Peyer's patch (tissue), 4 donors: ENCODE data around the gene RCBTB2. TPM values are rescaled to one million over a fixed set of nuclear protein-coding genes. Genes with fewer than 3 reads are reported as not detected.

Experiments
- DNase-seq, 3 donors: peaks; one replicate each; pipeline ENCODE4 v3.0.0-alpha.2; 2017 to 2019
- H3K27ac ChIP-seq, 4 donors: fragments of 200-600 bp; sonication (generic); one replicate each; pipeline ENCODE4 v1.5.1; 2016 to 2019
- H3K27me3 ChIP-seq, 2 donors: fragments of 200-600 bp; sonication (generic); one replicate each; pipeline ENCODE4 v1.5.1; 2019
- H3K36me3 ChIP-seq, 3 donors: fragments of 200-600 bp; sonication (generic); one replicate each; pipeline ENCODE4 v1.5.1; 2016 to 2019
- H3K4me1 ChIP-seq, 4 donors: fragments of 200-600 bp; sonication (generic); one replicate each; pipeline ENCODE4 v1.5.1; 2016 to 2019
- H3K4me3 ChIP-seq, 4 donors: fragments of 200-600 bp; sonication (generic); 1 replicate in 3 of 4; 2 replicates in 1 of 4; pipeline ENCODE4 v1.5.1; 2016 to 2019; ENCODE audit warnings: mild to moderate bottlenecking in 1 of 4
- H3K9me3 ChIP-seq, 4 donors: fragments of 200-600 bp; sonication (generic); one replicate each; pipeline ENCODE4 v1.5.1; 2016 to 2019; ENCODE audit warnings: mild to moderate bottlenecking in 1 of 4
- CTCF ChIP-seq, 6 experiments: fragments of 450-650 bp in 4 of 6; fragments of 200-600 bp in 2 of 6; sonication (generic) in 1 of 6; IDR thresholded peaks; one replicate each; pipeline ENCODE4 v1.5.1; 2017 to 2019; ENCODE audit warnings: antibody characterized with exemption in 6 of 6, mild to moderate bottlenecking in 3 of 6, moderate library complexity in 1 of 6
- POLR2A ChIP-seq, 2 donors: fragments of 450-650 bp; IDR thresholded peaks; one replicate each; pipeline ENCODE4 v1.5.1; 2017; ENCODE audit warnings: antibody characterized with exemption in 2 of 2, mild to moderate bottlenecking in 2 of 2, moderate library complexity in 2 of 2
- total RNA-seq, 4 donors: library from RNA; depleted of rRNA; stranded (reverse); fragments of >200 nt; gene quantifications; one replicate each; pipeline ENCODE4 v1.1.0, GENCODE V29; 2016

The RCBTB2 gene
- total RNA-seq, 4 donors from 2014 or later, result 3.2 to 6.3 (median 5.2) TPM

GRCh38 chr13:48567515-48568369 is 34.9 kb upstream of the RCBTB2 start:
- H3K9me3 ChIP-seq, result no peaks in the 10 kb centered on the region
- no peak overlapping the region for H3K4me3 ChIP-seq
- H3K4me1 ChIP-seq, result peaks cover 0 to 4% (median under 1%) of the 10 kb centered on the region in 4 donors
- TF ChIP-seq POLR2A (IDR thresholded peaks at IDR 0.05) (no peak), CTCF (IDR thresholded peaks at IDR 0.05) (no peak)
- DNase-seq, result no peak
- H3K36me3 ChIP-seq, result no peaks in the 10 kb centered on the region
- peak overlapping the region in 3 of 4 donors; percentile 31 to 59 (median 51) for H3K27ac ChIP-seq
- no peaks in the 10 kb centered on the region for H3K27me3 ChIP-seq

- Histone ChIP-seq H3K27ac (no peak overlapping the region), H3K9me3 (no peaks in the 10 kb centered on the region), H3K4me1 (peaks cover 0 to 6% (median 0%) of the 10 kb centered on the region in 4 donors), H3K4me3 (no peak overlapping the region), H3K27me3 (no peaks in the 10 kb centered on the region), H3K36me3 (no peaks in the 10 kb centered on the region)
- no peak for DNase-seq
- no peak for TF ChIP-seq CTCF (IDR thresholded peaks at IDR 0.05)
Observed at GRCh38 chr13:48564056-48564455, 31.2 kb upstream of the RCBTB2 start.

- Histone ChIP-seq H3K27me3 (no peaks in the 10 kb centered on the region), H3K9me3 (no peaks in the 10 kb centered on the region), H3K4me3 (no peak overlapping the region), H3K4me1 (peaks cover 0 to 6% (median 0%) of the 10 kb centered on the region in 4 donors), H3K36me3 (no peaks in the 10 kb centered on the region), H3K27ac (no peak overlapping the region)
- DNase-seq, result no peak
- TF ChIP-seq POLR2A (IDR thresholded peaks at IDR 0.05), result no peak
- TF ChIP-seq CTCF (IDR thresholded peaks at IDR 0.05), result no peak
Observed at GRCh38 chr13:48563626-48564025, 30.7 kb upstream of the RCBTB2 start.

- Histone ChIP-seq H3K4me1 (peaks cover 0 to 6% (median 0%) of the 10 kb centered on the region in 4 donors), H3K4me3 (no peak overlapping the region), H3K36me3 (no peaks in the 10 kb centered on the region), H3K9me3 (no peaks in the 10 kb centered on the region), H3K27me3 (no peaks in the 10 kb centered on the region), H3K27ac (no peak overlapping the region)
- DNase-seq, result peak in 2 of 3 donors; percentile 64 to 77
- TF ChIP-seq POLR2A (IDR thresholded peaks at IDR 0.05) (no peak), CTCF (IDR thresholded peaks at IDR 0.05) (no peak)
Observed at GRCh38 chr13:48562296-48563066, 29.6 kb upstream of the RCBTB2 start.

- peaks cover 0 to 6% (median 0%) of the 10 kb centered on the region in 4 donors for H3K4me1 ChIP-seq
- H3K27me3 ChIP-seq, result no peaks in the 10 kb centered on the region
- H3K36me3 ChIP-seq, result no peaks in the 10 kb centered on the region
- no peaks in the 10 kb centered on the region for H3K9me3 ChIP-seq
- no peak overlapping the region for H3K4me3 ChIP-seq
- TF ChIP-seq POLR2A (IDR thresholded peaks at IDR 0.05) (no peak), CTCF (IDR thresholded peaks at IDR 0.05) (no peak)
- DNase-seq, result no peak
- H3K27ac ChIP-seq, result no peak overlapping the region
Observed at GRCh38 chr13:48561466-48562235, 28.8 kb upstream of the RCBTB2 start.
